Fibroblast of skin of right biceps (primary cell): Measurements from ENCODE around the gene MAGI2.

ENCODE experiments used
- DNase-seq: peaks from one replicate; pipeline ENCODE4 v3.0.0-alpha.2; 2013

MAGI2 gene

DNA sequence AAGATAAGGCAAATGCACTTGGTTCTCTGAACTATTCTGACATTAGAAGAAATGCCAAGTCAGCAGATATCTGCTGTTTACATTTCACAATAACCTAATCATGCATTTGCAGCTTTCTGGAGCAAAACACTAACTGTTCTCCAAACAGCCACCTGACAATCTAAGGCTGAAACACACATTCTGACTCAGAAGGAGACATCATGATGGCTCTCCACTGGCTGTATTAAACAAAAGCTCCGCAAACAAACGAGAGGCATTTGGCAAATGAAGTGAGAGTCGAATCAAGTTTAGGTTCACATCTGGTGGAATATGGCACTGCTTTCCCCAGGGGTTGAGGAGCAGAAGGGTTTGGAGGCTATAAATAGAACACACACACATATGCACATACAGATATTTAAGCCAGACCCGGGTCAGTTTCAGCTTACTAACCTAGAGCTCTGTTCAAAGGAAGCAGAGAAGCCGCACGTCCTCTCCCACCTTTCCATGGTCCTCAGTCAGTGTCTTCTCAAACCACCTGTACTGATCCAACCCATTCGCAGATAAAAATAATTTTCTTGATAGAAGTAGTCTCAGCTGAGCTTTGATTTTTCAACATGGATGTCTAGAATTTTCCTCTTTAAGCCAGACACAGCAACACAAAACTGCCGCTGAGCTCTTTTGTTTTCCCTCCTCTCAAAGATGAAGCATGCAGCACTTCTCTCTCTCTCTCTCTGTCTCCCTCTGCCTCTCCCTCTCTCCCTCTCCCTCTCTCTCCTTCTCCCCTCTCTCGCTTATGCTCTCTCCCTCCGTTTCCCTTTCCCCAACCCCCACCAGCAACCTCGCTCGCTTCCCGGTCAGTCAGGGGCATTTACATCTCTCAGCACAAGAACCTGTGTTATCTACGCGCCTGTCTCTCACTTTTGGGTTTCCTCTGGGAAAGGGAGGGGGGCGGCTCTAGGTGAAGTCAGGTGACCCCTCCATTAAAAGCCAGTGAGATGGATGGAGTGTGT lies 682.8 kb downstream of the MAGI2 start:
- peak; percentile 26 for DNase-seq

DNA sequence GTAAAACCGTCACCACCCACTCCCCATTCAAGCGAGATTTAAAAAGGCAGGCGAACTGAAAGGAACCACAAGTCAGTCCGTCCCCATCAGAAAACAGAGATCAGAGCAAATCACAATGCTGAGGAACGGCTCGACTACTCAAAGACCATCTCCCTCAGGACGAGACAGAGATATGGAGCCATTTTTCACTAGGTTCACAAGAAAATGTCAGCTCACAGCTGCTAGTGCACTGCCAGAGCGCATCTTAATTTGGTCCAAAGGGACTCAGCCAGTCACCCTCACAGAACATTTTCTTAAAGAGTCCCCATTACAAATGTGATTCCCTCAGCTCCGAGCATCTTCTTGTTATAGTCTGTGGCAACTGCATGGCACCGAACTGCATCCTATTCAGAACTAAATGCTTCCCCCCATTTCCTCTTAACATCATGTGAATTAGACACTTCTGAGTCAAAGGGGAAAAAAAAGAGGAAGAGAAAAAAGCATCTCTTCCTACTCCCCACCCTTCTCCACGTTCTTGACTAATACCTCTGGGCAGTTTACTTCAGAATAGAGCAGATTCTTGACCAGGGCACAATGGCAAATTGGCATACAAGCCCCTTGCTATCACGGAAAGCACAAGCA lies 683.9 kb downstream of the MAGI2 start:
- peak; percentile 12 for DNase-seq

DNA sequence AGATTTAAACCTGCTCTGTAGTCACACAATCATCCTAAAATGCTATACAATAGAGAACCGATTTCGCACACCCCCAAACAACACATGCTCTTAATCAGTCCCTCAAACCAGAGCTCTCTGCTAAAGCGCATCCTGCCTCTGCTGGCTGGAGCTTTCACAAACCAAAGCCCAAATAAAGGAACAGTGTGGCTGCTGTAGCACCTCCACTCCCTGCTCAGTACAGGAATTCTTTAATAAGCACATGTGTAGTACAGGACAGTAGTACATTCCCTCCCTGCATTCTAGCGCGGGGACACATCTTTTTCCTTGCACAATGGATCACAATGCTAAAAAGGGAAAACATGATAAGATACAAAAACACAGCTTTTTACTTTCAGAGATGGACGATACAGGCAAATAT lies 684.6 kb downstream of the MAGI2 start:
- DNase-seq = peak; percentile 24

DNA sequence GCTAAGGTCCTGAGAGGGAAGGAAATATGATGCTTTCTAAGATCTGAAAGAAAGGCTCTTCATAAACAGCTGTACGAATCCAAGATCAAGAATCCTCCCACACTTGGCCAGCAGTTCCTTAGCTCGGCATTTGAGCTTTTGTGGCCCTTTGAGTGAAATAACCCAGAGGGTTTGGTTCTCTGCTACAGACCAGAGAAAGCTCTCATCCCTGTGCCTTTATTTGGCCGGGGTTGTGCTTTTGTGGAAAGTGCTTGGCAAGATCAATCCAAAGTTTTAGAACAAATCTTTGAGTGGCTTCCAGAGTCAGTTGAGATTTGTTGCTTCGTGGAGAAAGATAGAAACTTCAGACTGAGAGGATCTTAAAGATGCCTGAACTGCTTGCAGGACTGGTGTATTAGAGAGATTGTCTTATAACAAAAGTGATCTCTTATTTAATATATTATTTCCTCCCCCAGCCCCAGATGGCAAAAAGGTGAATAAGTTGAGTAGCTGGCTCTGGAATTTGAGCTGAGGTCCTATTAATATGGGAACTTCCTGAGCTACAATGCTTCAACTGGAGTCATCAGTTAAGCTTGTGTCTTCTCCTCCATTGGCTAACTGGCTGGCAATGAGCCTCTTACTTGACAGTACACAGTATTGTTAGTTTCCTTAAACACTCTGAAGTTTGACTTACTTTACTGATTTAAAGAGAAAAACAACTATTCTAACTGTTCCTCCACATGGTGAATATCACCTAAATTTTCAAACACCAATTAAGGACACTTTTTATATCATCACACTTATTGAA lies 687.3 kb downstream of the MAGI2 start:
- peak; percentile 20 for DNase-seq

DNA sequence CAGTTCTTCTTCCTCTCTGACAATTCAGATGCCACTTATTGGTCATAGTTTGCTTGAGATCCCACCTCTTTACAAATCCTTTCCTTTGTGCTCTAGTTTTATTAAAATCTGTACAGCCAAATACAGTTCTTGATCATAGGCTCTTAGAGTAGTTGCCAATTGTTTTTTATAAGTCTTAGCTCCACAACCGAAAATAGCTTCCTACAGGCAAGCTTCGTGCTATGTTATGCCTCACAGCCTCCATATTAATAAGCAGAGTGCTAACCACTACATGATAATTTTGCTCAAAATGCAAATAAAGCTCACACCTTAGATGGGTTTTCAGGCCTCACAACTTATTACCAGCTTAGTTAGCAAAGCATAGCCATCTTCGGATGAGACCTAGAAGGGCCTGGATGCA lies 688.9 kb downstream of the MAGI2 start:
- DNase-seq = no peak

DNA sequence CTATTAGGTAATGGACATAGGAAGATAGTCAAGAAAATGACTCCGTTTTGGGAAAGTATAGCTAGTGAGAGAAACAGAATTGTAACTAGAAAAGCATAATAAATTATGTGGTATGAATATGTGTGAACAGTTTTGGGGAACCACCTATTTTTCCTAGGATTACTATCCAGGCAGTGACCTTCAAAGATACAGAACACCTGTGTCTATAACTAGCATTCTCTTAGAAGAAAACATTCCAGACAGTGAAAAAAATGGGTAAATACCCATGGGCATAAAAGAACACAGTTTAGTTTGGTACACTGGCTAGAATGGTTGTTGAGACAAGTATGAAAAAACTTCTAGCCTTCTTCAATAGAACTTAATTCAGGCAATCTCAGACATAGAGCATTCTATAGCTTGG lies 690.8 kb downstream of the MAGI2 start:
- no peak for DNase-seq

DNA sequence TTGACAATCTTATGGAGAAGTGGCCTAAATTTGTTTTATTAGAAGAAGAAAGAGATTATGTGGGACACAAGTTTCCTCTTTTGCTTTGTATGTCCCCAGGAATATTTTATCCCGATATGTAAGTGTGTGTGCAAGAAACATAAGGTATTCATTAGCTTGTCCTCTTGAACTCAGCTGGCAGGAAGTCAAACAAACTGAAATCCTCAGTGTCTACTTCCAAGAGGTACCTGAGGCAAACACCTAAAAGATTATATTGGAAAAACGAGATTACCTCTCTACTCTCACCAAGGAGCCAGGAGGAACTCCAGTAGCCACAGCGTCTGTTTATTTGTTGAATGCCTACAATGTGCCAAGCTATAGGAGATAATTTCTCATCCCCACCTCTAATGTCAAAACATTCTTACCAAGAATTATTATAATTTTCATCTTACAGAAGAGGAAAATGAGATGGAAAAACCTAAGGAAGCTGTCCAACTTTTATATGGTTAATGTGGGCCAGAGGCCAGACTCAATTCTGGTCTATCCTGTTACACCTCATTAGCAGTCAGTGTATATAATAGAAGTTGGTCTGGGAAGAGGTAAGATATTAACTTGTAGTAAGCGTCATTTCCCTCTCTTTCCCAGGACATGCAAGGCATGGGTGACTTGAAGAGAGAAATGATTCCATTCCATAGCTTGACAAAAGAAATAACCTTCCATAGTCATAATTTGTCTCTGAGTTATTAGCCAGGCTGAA lies 692.7 kb downstream of the MAGI2 start:
- DNase-seq = peak; percentile 7

DNA sequence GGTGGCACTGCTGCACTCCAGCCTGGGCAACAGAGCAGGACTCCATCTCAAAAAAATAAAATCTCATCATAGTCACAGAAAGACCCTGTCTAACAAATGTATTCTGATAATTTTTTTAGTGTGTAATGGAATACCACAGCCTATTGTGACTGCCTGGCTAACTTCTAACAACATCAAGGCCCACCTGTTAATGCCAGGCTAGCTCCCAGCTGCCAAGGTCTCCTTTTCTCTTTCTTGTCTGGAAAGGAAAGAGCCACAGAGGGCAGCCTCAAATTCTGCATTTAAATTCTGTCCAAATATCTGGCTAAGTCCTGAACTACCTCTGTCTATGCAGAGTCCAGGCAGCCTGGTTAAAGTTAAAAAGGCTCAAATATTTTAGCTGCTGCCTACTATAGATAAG lies 700.9 kb downstream of the MAGI2 start:
- no peak for DNase-seq

DNA sequence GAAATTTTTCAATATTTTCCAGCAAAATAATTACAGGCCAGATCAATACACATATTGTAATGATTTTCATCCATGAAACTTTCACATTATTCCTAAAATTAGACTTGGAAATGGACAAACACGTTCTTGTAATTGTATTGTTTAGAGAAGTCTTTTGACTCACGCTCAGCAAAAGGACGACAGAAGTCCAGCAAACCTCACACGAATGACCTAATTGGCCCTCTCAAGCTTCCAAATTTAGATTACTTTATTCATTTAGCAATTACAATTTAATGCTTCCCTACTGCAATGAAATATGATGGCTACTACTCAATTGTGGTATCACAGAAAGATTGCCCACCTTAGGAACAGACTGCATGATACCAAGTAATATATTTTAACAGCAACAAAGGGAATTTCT lies 702.2 kb downstream of the MAGI2 start:
- no peak for DNase-seq

DNA sequence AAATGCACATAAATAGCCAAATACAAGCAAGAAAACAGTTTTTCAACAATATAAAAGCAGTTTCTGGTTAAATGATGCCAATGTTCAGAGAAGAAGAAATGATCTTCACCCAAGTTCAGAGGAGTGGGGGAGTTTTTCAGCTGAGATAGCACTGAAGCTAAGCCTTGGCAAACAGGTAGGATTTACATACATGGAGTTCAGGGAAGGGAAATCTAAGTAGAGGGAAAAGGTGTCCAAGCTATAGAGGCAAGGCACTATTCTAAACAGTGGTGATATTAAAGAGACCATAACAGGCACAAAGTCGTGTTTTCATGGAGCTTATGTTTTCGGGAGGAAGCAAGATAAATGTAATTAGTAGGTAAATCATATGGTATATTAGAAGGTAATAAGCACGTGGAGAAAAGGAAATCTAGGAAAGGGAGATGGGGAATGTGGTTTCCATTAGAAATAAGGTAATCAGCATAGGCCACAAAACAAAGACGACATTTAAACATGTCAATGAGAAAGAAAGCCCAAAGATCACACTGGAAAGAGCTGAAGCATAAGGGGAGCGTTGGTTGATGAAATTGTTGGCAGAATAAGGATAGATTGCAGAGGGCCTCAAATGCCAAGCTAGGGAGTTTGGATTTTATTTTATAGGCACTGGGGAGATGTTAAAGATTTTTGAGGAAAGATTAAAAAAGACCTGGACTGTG lies 704.3 kb downstream of the MAGI2 start:
- no peak for DNase-seq

DNA sequence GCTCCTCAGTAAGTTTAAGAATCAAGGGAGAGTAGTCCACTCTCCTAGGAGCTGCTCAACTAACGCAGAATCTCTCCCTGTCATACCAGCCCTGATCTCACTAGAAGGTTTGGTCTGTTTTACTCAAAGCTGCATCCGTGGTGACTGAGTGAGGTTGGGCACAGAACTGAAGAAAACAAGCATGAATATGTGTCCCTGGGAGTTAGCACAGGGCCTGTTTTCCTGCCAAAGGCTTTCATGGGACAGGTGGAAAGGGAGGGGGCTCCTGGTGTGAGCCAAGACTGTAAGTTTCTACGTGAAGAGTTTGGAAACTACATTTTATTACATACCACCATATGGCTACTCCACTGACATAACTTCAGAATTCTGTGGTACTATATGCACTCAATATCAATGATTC lies 705.9 kb downstream of the MAGI2 start:
- no peak for DNase-seq

DNA sequence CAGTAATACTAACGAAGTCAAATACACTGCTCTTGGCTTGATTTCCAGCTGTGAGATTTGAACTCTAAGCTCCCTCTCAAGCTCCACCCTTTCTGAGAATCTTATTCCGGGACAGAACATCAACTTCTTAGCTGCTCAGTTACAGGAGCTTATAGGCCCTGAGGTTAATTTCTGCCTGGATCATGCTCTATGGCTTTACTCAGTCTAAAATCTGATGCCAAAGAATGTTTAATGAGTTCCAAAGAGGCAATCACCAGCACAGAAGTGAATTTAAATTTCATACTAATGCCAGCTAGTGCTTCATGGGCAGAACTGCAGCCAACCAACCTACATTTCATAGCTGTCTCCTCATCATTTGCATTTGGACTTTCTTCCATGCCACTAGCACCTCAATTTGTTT lies 707.2 kb downstream of the MAGI2 start:
- DNase-seq = no peak

DNA sequence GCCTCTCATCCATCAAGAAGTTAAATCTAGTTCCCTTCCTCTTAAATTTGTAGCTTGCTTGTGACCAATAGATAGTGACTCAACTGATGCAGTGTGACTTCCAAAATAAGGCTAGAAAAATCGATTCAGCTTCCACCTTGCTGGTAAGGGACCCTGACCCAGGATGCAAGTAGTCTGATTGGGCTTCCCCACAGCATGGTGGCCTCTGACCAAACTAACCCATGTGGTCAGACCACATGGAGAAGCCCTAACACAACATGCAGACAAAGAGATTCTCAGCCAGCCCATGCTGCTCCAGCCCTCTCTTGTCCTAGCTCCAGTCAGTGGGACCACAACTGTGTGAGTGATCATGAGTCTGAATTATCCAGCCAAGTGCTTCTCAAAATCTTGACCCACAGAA lies 710.8 kb downstream of the MAGI2 start:
- DNase-seq = no peak

DNA sequence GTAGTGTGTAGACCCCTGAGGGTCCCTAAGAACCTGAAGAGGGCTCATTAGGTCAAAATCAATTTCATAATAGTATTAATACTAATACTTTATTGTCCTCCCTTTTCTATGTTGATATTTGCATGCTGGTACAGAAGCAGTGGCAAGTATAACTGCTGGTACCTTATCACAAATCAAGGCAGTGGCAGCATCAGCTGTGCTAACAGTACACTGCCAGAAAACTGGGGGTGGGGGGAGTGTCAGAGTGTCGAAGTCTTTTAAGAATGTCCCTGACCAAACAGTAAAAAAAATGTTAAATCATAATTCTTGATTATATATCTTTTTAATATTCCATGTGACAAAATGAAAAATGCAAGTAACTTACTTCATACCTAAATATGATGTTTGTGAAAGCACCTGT lies 716.9 kb downstream of the MAGI2 start:
- DNase-seq = no peak

DNA sequence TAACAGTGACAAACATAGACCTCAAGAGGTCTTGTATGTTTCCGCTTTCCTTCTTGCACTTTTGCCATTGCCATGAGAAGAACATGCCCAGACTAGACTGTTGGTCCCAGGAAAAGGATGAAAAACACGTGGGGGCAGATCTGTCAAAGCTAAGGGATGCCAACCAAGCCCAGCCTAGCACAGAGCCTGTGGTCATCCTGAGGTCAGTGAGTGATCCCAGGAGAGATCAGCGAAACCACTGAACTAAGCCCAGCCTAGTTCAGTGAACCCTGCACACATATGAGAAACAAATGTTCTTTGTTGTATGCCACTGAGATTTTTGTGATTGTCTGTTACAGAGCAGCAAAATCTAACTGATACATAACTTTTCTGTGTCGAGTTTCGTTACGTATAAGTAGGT lies 718.8 kb downstream of the MAGI2 start:
- DNase-seq = no peak

DNA sequence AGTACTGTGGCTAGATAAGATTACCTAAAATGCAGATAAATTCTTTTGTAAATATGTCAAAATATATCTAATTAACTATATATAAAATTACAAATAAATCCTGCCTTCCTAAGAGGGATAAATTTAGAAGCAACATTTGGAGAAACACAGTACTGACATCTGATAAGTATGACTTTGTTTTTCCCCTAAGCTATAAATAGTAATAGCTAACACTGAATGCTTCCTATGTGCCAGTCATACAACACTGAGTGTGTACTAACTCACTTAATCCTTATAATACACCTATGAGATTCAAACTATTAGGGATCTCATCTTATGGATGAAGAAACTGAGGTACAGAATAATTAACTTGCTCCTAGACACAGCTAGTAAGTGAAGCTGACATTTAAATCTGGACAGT lies 733.4 kb downstream of the MAGI2 start:
- DNase-seq = no peak

DNA sequence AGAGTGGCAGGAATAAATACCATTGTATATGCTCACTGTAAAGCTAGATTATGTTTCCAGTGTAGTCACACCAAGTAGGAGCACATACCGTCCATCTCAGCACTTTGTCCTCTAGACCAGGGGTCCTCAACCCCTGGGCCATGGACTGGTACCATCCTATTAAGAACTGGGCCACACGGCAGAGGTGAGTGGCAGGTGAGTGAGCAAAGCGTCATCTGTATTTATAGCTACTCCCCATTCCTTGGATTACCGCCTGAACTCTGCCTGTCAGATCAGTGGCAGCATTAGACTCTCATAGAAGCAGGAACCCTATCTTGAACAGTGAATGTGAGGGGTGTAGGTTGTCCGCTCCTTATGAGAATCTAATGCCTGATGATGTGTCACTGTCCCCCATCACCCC lies 735.3 kb downstream of the MAGI2 start:
- DNase-seq = no peak

DNA sequence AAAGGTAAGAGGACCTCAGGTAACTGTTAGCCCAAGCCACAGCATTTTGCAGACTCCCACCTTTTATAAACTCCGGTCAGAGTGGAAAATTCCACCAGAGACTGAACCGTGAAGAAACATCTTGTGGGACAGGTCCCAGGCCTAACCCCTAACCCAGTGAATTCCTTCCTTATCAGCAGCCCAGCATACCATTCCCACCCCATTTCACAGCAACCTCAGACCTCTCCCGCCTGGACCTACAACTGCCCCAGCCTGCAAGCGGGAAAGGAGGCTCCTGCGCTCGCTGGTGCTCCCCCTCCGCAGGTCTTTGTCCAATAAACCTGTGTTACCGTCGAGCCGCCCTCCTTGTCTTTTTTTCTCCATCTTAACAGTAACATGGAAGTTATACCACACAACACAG lies 736.6 kb downstream of the MAGI2 start:
- DNase-seq = no peak

DNA sequence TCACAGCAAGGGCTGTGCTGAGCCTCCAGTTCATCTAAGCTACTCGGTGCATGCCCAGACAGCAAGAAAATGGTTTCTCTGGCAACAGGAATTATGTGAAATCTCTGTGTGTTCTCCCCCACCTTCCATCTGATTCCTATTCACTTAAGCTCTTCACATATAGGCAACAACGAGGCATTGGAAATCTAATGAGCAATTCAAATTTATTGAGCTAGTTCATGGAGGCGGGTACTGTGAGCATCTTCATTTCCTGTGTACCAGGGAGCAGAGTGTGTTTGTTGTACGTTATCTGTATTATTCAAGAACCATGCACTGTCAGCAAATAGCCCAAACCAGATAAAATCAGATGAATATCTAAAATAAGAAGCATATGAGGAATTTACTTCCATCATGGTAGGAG lies 739.1 kb downstream of the MAGI2 start:
- no peak for DNase-seq

DNA sequence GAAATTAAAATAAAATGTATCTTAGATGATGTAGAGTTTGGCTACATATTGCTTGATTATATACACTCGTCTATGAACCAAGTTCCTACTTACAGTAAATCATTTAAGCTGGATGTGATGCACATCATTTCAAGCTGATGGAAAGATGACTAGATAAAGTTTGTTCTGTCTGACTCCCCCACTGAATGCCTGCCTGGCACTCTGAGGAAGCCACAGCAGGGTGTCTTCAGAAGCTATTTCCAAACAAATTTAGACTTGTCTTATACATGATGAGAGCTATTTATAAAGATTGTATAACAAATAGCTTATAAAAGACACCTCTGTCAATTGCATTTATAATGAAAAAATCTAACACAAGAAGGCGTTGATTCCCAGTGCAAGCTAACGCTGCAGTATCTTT lies 741.4 kb downstream of the MAGI2 start:
- no peak for DNase-seq

DNA sequence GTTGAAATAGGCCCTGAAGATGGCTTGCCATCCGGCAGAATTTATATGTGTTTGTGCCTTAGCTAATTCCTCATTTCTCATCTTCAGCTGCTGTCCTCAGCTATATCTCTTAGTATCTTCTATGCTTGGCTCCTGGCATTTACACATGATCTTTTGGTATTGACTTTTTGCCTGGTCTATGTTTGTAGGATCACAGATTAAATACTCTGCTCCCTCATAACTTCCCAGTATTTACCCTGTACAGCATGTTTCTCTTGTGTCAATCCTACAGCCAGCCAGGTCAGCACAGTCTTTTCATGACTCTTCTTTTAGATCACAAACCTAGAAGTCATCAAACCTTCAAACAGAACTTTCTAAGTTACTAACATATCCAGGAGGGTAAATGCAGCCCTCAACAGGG lies 743.8 kb downstream of the MAGI2 start:
- DNase-seq = no peak

DNA sequence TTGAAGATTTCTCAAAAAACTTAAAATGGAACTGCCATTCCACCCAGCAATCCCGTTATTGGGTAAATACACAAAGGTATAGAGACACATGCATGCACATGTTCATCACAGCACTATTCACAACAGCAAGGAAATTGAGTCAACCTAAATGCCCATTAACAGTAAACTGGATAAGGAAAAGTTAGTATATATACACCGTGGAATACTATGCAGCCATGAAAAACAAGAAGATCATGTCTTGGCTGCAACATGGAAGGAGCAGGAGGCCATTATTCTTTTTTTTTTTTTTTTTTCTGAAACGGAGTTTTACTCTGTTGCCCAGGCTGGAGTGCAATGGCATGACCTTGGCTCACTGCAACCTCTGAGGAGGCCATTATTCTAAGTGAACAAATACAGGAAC lies 749.0 kb downstream of the MAGI2 start:
- no peak for DNase-seq
